ENCODE results near the gene REV1. TPM values are rescaled to one million over a fixed set of nuclear protein-coding genes. Genes with fewer than 3 reads are reported as not detected.

Gene REV1
- polyA plus RNA-seq, 3 donors, result 6.5 to 39.9 (median 9.5) TPM

DNA sequence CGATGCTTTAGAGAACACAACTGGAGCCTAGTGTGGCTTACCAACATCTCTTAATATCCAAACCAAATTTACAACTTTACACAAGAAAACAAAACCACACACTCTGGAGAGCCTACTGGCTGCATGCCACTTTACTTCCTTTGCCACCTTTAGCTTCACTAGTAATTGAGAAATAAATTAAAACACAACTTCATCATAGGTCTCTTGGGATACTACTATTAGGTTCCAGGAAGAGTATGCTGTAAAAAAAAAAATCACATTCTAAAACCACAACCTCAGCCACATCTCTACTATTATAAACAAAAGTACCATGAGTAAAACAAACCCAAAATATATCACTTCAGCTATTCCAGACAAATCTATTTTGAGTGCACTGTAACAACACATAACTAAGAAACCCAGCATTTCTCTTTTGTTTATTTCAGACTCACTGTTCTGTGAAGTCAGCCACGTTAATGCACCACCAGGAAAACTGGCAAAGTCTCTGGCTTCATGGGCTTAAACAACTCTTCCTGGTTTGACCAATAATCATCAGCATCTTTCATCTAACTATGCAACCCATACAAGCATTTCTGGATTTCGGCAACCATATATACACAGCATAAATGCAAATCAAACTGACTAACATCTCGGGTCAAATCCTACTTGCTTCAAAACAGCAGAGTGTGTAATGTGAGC is 59.1 kb downstream of the REV1 start:
- Histone ChIP-seq H3K4me3 (replicated peaks in 1 of 3; ENCODE audit: low read depth in 2 of 3, low read length in 3 of 3) (no peak overlapping the region), H4K20me1 (ENCODE audit: insufficient read depth, low read length) (no peaks in the 10 kb centered on the region), H3K4me1 (ENCODE audit: control insufficient read depth in 1 of 2, insufficient read depth in 2 of 2, low read length in 2 of 2) (no peaks in the 10 kb centered on the region), H3K27ac (ENCODE audit: low read depth in 1 of 2, low read length in 2 of 2) (no peak overlapping the region), H3K36me3 (replicated peaks in 1 of 2; ENCODE audit: control insufficient read depth in 1 of 2, insufficient read depth in 2 of 2, low read length in 2 of 2) (peaks cover 69 to 94% of the 10 kb centered on the region in 2 donors), H3K4me2 (replicated peaks; ENCODE audit: extremely low read depth, low read length, poor library complexity, severe bottlenecking) (no peak overlapping the region), H3K9ac (ENCODE audit: insufficient read depth, low read length, poor library complexity, severe bottlenecking) (no peak overlapping the region), H2AFZ (ENCODE audit: insufficient read depth, low read depth, low read length, poor library complexity, severe bottlenecking) (no peak overlapping the region), H3K79me2 (ENCODE audit: insufficient read depth, low read length) (no peaks in the 10 kb centered on the region), H3K27me3 (ENCODE audit: control insufficient read depth in 2 of 2, insufficient read depth in 2 of 2, low read length in 2 of 2) (no peaks in the 10 kb centered on the region), H3K9me3 (replicated peaks in 1 of 2; ENCODE audit: control insufficient read depth in 1 of 2, insufficient read depth in 1 of 2, low read length in 2 of 2) (no peaks in the 10 kb centered on the region)
- DNase-seq, result no peak
- Mint-ChIP-seq H3K27ac (peak overlapping the region in 2 of 7 donors; percentile 38 to 58), H3K9me3 (no peaks in the 10 kb centered on the region), H3K36me3 (peaks cover 56 to 78% of the 10 kb centered on the region in 2 donors), H3K4me1 (peaks cover 4% of the 10 kb centered on the region), H3K27me3 (ENCODE audit: low read depth in 3 of 3) (no peaks in the 10 kb centered on the region), H3K4me3 (no peak overlapping the region)
- 20% methylated on average over 1 of the region's 4 CpGs for WGBS (ENCODE audit: insufficient coverage)
- TF ChIP-seq CTCF (IDR thresholded peaks at IDR 0.05), result no peak
- intact Hi-C loops (cut with micrococcal nuclease), result no loop called here

DNA sequence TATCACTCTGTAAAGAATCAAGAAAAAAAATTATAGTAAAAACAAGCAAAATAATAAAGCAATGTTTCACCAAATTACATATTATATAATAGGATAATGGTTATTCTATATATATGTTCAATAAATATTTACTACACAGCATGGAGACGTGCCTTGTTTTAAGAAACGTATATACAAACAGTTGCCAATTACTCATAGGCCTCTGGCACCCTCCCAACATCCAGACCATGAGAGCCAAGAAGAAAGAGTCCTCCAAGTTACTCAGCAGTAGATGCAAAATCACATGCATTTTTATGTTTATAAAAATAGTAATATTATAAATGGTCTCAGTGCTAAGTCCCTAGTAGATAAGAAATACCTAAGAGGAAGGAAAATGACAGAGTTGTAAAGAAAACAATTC is 64.8 kb downstream of the REV1 start:
- H3K27ac ChIP-seq (ENCODE audit: low read depth in 1 of 2, low read length in 2 of 2), result no peak overlapping the region
- no peaks in the 10 kb centered on the region for H3K27me3 Mint-ChIP-seq (ENCODE audit: low read depth in 3 of 3)
- no peak for TF ChIP-seq CTCF (IDR thresholded peaks at IDR 0.05)
- H3K9me3 ChIP-seq (replicated peaks in 1 of 2; ENCODE audit: control insufficient read depth in 1 of 2, insufficient read depth in 1 of 2, low read length in 2 of 2), result no peaks in the 10 kb centered on the region
- intact Hi-C loops (cut with micrococcal nuclease), result no loop called here
- no peak overlapping the region for H3K4me3 Mint-ChIP-seq
- no peak overlapping the region for H3K4me3 ChIP-seq (replicated peaks in 1 of 3; ENCODE audit: low read depth in 2 of 3, low read length in 3 of 3)
- H3K4me2 ChIP-seq (replicated peaks; ENCODE audit: extremely low read depth, low read length, poor library complexity, severe bottlenecking), result no peak overlapping the region
- no CpG with 5 or more reads among the region's 2 CpGs for WGBS (ENCODE audit: insufficient coverage)
- H3K4me1 ChIP-seq (ENCODE audit: control insufficient read depth in 1 of 2, insufficient read depth in 2 of 2, low read length in 2 of 2), result no peaks in the 10 kb centered on the region
- H3K36me3 ChIP-seq (replicated peaks in 1 of 2; ENCODE audit: control insufficient read depth in 1 of 2, insufficient read depth in 2 of 2, low read length in 2 of 2), result peaks cover 81 to 100% of the 10 kb centered on the region in 2 donors
- no peaks in the 10 kb centered on the region for H3K9me3 Mint-ChIP-seq
- no peak overlapping the region for H3K27ac Mint-ChIP-seq
- DNase-seq, result no peak
- H3K79me2 ChIP-seq (ENCODE audit: insufficient read depth, low read length), result no peaks in the 10 kb centered on the region
- H3K36me3 Mint-ChIP-seq, result peaks cover 75 to 79% of the 10 kb centered on the region in 2 donors
- no peaks in the 10 kb centered on the region for H3K27me3 ChIP-seq (ENCODE audit: control insufficient read depth in 2 of 2, insufficient read depth in 2 of 2, low read length in 2 of 2)
- H4K20me1 ChIP-seq (ENCODE audit: insufficient read depth, low read length), result no peaks in the 10 kb centered on the region
- H3K4me1 Mint-ChIP-seq, result no peaks in the 10 kb centered on the region
- H2AFZ ChIP-seq (ENCODE audit: insufficient read depth, low read depth, low read length, poor library complexity, severe bottlenecking), result no peak overlapping the region
- H3K9ac ChIP-seq (ENCODE audit: insufficient read depth, low read length, poor library complexity, severe bottlenecking), result no peak overlapping the region
